A549 (cell line): ENCODE results near the gene CREBL2. TPM values are rescaled to one million over a fixed set of nuclear protein-coding genes. Genes with fewer than 3 reads are reported as not detected.

Source experiments
- ATAC-seq, 2 experiments: fragments of 200-7000 bp in 1 of 2; fragments of >200 bp in 1 of 2; cut with Nextera tagmentation in 1 of 2; cut with Tn5 transposase in 1 of 2; 3 replicates each; pipeline versions ENCODE4 v1.8.0 to v1.9.1; 2018 to 2020; ENCODE audit warnings: mild to moderate bottlenecking in 1 of 2, moderate library complexity in 1 of 2
- CTCF ChIA-PET: fragments of 300-600 bp; sonication (Branson Sonifier 250); formaldehyde crosslinking; extraction: SDS; loops from one replicate; lab custom pipeline; 2021; ENCODE audit warnings: antibody characterized with exemption, inconsistent platforms; lab: Yijun Ruan, JAX
- POLR2A ChIA-PET: fragments of 350-600 bp; formaldehyde crosslinking; extraction: SDS; loops from one replicate; lab custom pipeline; 2021; ENCODE audit warnings: antibody characterized with exemption, inconsistent platforms; lab: Yijun Ruan, JAX
- DNase-seq, 2 experiments: peaks; one replicate each; pipeline versions ENCODE4 v3.0.0 to v3.0.0-alpha.2; 2011 to 2016; ENCODE audit warnings: low read depth in 1 of 2, low spot score in 1 of 2
- FAIRE-seq: peaks from 2 replicates; lab custom pipeline; 2011; peaks lifted over from hg19 to GRCh38; lab: Jason Lieb, UNC
- H3K27ac ChIP-seq, 2 experiments: fragments of >200 bp; sonication (Bioruptor Twin); formaldehyde crosslinking; 3 replicates each; pipeline ENCODE4 v1.5.1; 2016 to 2017
- H3K4me1 ChIP-seq: fragments of >200 bp; sonication (Bioruptor Twin); formaldehyde crosslinking; 3 replicates; pipeline ENCODE4 v1.6.1; 2016
- H3K4me2 ChIP-seq: fragments of >200 bp; sonication (Bioruptor Twin); formaldehyde crosslinking; 3 replicates; pipeline ENCODE4 v1.6.1; 2016
- H3K4me3 ChIP-seq: fragments of >200 bp; sonication (Bioruptor Twin); formaldehyde crosslinking; 3 replicates; pipeline ENCODE4 v1.5.1; 2016
- H3K9me3 ChIP-seq: fragments of >200 bp; sonication (Bioruptor Twin); formaldehyde crosslinking; 3 replicates; pipeline ENCODE4 v1.6.1; 2016
- BCL3 ChIP-seq: fragments of >200 bp; sonication (Bioruptor Twin); formaldehyde crosslinking; IDR thresholded peaks from 3 replicates; pipeline ENCODE4 v1.6.1; 2016
- BHLHE40 ChIP-seq: IDR thresholded peaks from 2 replicates; pipeline ENCODE4 v1.6.1; 2012; ENCODE audit warnings: low read depth, low read length, inconsistent platforms
- CBX2 ChIP-seq: fragments of 200-600 bp; sonication (generic); IDR thresholded peaks from 2 replicates; pipeline ENCODE4 v1.6.1; 2016; ENCODE audit warnings: low read depth, mild to moderate bottlenecking, borderline replicate concordance
- CBX8 ChIP-seq: fragments of 200-600 bp; sonication (generic); IDR thresholded peaks from 2 replicates; pipeline ENCODE4 v1.6.1; 2016
- CHD2 ChIP-seq: fragments of 150-350 bp; IDR thresholded peaks from 2 replicates; pipeline ENCODE4 v1.6.1; 2014; ENCODE audit warnings: low read length; ENCODE audit not compliant: partially characterized antibody
- CHD4 ChIP-seq: fragments of 200-600 bp; sonication (generic); IDR thresholded peaks from 2 replicates; pipeline ENCODE4 v1.6.1; 2016; ENCODE audit warnings: antibody characterized with exemption, mild to moderate bottlenecking, borderline replicate concordance
- EHF ChIP-seq: fragments of 250-450 bp; sonication (Bioruptor Pico); IDR thresholded peaks from 2 replicates; pipeline ENCODE4 v1.5.0; 2020; ENCODE audit warnings: mild to moderate bottlenecking
- ELK1 ChIP-seq: fragments of 150-350 bp; IDR thresholded peaks from 2 replicates; pipeline ENCODE4 v1.6.1; 2014; ENCODE audit warnings: low read depth, mild to moderate bottlenecking, low read length
- EP300 ChIP-seq, 2 experiments: fragments of >200 bp; sonication (Bioruptor Twin); formaldehyde crosslinking; IDR thresholded peaks; 2 replicates in 1 of 2; 3 replicates in 1 of 2; pipeline ENCODE4 v1.6.1; 2016 to 2017
- ESRRA ChIP-seq: fragments of 150-350 bp; IDR thresholded peaks from 2 replicates; pipeline ENCODE4 v1.6.1; 2014; ENCODE audit warnings: mild to moderate bottlenecking, low read length, borderline replicate concordance
- HDAC2 ChIP-seq: fragments of 200-600 bp; sonication (generic); IDR thresholded peaks from 2 replicates; pipeline ENCODE4 v1.6.1; 2016
- HES2 ChIP-seq: fragments of >200 bp; sonication (Bioruptor Twin); formaldehyde crosslinking; IDR thresholded peaks from 2 replicates; pipeline ENCODE4 v1.6.1; 2016
- HMGXB4 ChIP-seq: fragments of 250-450 bp; sonication (Bioruptor Pico); IDR thresholded peaks from 2 replicates; pipeline ENCODE4 v1.5.0; 2021; ENCODE audit warnings: mild to moderate bottlenecking, moderate library complexity, borderline replicate concordance
- HOXB5 ChIP-seq: fragments of 250-450 bp; sonication (Bioruptor Pico); IDR thresholded peaks from 2 replicates; pipeline ENCODE4 v1.5.0; 2020; ENCODE audit warnings: mild to moderate bottlenecking, moderate library complexity
- JUN ChIP-seq, 2 experiments: fragments of >200 bp; sonication (Bioruptor Twin); formaldehyde crosslinking; IDR thresholded peaks; 2 replicates in 1 of 2; 3 replicates in 1 of 2; pipeline ENCODE4 v1.6.1; 2016 to 2017
- JUNB ChIP-seq: fragments of >200 bp; sonication (Bioruptor Twin); formaldehyde crosslinking; IDR thresholded peaks from 2 replicates; pipeline ENCODE4 v1.6.1; 2016
- MAX ChIP-seq: IDR thresholded peaks from 2 replicates; pipeline ENCODE4 v1.6.1; 2012
- NFE2L2 ChIP-seq: fragments of 150-350 bp; conservative IDR thresholded peaks from 2 replicates; pipeline ENCODE4 v1.6.1; 2014; ENCODE audit warnings: low read length
- NPAS2 ChIP-seq: fragments of 250-450 bp; sonication (Bioruptor Pico); IDR thresholded peaks from 2 replicates; pipeline ENCODE4 v1.8.0; 2022; ENCODE audit warnings: mild to moderate bottlenecking, moderate library complexity, borderline replicate concordance
- RCOR1 ChIP-seq: fragments of 150-350 bp; IDR thresholded peaks from 2 replicates; pipeline ENCODE4 v1.6.1; 2014; ENCODE audit warnings: antibody characterized with exemption, low read length, low read depth
- RFX5 ChIP-seq: fragments of 450-650 bp; IDR thresholded peaks from 2 replicates; pipeline ENCODE4 v1.7.1; 2014; ENCODE audit warnings: antibody characterized with exemption, mild to moderate bottlenecking, moderate library complexity
- SMC3 ChIP-seq: fragments of >200 bp; sonication (Bioruptor Twin); formaldehyde crosslinking; IDR thresholded peaks from 3 replicates; pipeline ENCODE4 v1.6.1; 2018; ENCODE audit warnings: inconsistent platforms
- SREBF2 ChIP-seq: fragments of 450-650 bp; IDR thresholded peaks from 2 replicates; pipeline ENCODE4 v1.6.1; 2014; ENCODE audit warnings: mild to moderate bottlenecking, moderate library complexity
- polyA plus RNA-seq, 4 experiments: library from polyadenylated mRNA; depleted of rRNA in 3 of 4; stranded (reverse); fragments of >200 nt; fragmentation: RNase III in 1 of 4; extraction: RNeasy Plus Mini Kit Qiagen cat#74134 plus additional on column Dnase treatment in 1 of 4; gene quantifications; 2 replicates in 3 of 4; 3 replicates in 1 of 4; pipeline ENCODE4 v1.2.3, GENCODE V29; 2011 to 2017

The CREBL2 gene
- polyA plus RNA-seq, 2 of the 4 experiments (the other 2 are of a cell fraction), result 24.3 to 31.4 TPM

GRCh38 chr12:12648951-12649650 lies 37.4 kb downstream of the CREBL2 start (continued):
- TF ChIP-seq ELK1 (no peak), MAX (no peak), CHD4 (no peak), JUNB (no peak), NPAS2 (CRISPR knock-in tag) (no peak), ESRRA (no peak), NFE2L2 (no peak)

- no peak overlapping the region for H3K4me3 ChIP-seq
- DNase-seq (no peak), ATAC-seq (no peak), FAIRE-seq (no peak)
- CTCF ChIA-PET, result interaction anchor here (0.7 to 1.6 kb wide), 3 partner anchors 11 to 275 kb away, joined by 3 to 5 read pairs (median 4); no protein-coding TSS in a partner anchor
- H3K27ac ChIP-seq, result no peak overlapping the region
- peaks cover 45% of the 10 kb centered on the region for H3K9me3 ChIP-seq
- TF ChIP-seq BCL3, result no peak
- TF ChIP-seq HDAC2, result no peak
- TF ChIP-seq HMGXB4 (CRISPR knock-in tag), result no peak
- TF ChIP-seq HOXB5 (CRISPR knock-in tag), result no peak
- TF ChIP-seq EP300 (IDR thresholded peaks at IDR 0.05), result no peak
- no peak for TF ChIP-seq SREBF2
- TF ChIP-seq ESRRA, result no peak
- TF ChIP-seq CBX8, result no peak
- no peak for TF ChIP-seq BHLHE40
- TF ChIP-seq JUN (IDR thresholded peaks at IDR 0.05), result no peak
- no peak for TF ChIP-seq JUNB
- no peak for TF ChIP-seq CBX2
- no peak for TF ChIP-seq CHD2
- no peak for TF ChIP-seq EHF (CRISPR knock-in tag)
- no peak for TF ChIP-seq HES2
- TF ChIP-seq RCOR1, result no peak
- no peak for TF ChIP-seq SMC3
- TF ChIP-seq RFX5, result no peak
- POLR2A ChIA-PET, result no interaction called here
- H3K4me2 ChIP-seq, result no peak overlapping the region
- H3K4me1 ChIP-seq, result peaks cover 4% of the 10 kb centered on the region; the same call in 2 of the 3 replicates
Measured at GRCh38 chr12:12651752-12652151, 40.1 kb downstream of the CREBL2 start.
